ENCODE data around the gene ATP5PO.
"Not testable (repeated sequence)": the region's sequence is repeated elsewhere in the genome, so short reads cannot be mapped to it uniquely, and the experiment has no call there.

ATP5PO gene

GRCh38 chr21:33940881-33941245, 25.3 kb upstream of the ATP5PO start:
- no peak for DNase-seq (ENCODE audit: low spot score)

GRCh38 chr21:33940164-33940880, 24.7 kb upstream of the ATP5PO start:
- DNase-seq (ENCODE audit: low spot score), result no peak

GRCh38 chr21:33939226-33939625, 23.6 kb upstream of the ATP5PO start:
- no peak for DNase-seq (ENCODE audit: low spot score)

- no peak for DNase-seq (ENCODE audit: low spot score)
Measured at GRCh38 chr21:33938381-33938780, 22.8 kb upstream of the ATP5PO start.

GRCh38 chr21:33937931-33938339, 22.3 kb upstream of the ATP5PO start:
- DNase-seq (ENCODE audit: low spot score), result no peak

- no peak for DNase-seq (ENCODE audit: low spot score)
Measured at GRCh38 chr21:33937146-33937545, 21.5 kb upstream of the ATP5PO start.

GRCh38 chr21:33936301-33937038, 20.9 kb upstream of the ATP5PO start:
- DNase-seq (ENCODE audit: low spot score), result no peak

GRCh38 chr21:33932731-33933130, 17.1 kb upstream of the ATP5PO start:
- no peak for DNase-seq (ENCODE audit: low spot score)

GRCh38 chr21:33931799-33932390, 16.3 kb upstream of the ATP5PO start:
- no peak for DNase-seq (ENCODE audit: low spot score)

- DNase-seq (ENCODE audit: low spot score), result not testable (repeated sequence)
Measured at GRCh38 chr21:33931052-33931798, 15.6 kb upstream of the ATP5PO start.

- DNase-seq (ENCODE audit: low spot score), result not testable (repeated sequence)
Measured at GRCh38 chr21:33926248-33926647, 10.6 kb upstream of the ATP5PO start.

GRCh38 chr21:33924766-33925100, 9.1 kb upstream of the ATP5PO start:
- DNase-seq (ENCODE audit: low spot score), result no peak

- DNase-seq (ENCODE audit: low spot score), result peak; percentile 93
Measured at GRCh38 chr21:33924079-33924765, 8.6 kb upstream of the ATP5PO start.

- DNase-seq (ENCODE audit: low spot score), result no peak
Measured at GRCh38 chr21:33917421-33917820, 1.8 kb upstream of the ATP5PO start.

GRCh38 chr21:33916200-33916567, 580 bp upstream of the ATP5PO start:
- DNase-seq (ENCODE audit: low spot score), result no peak

- DNase-seq (ENCODE audit: low spot score), result no peak
Measured at GRCh38 chr21:33914188-33914587, 1.4 kb downstream of the ATP5PO start.

GRCh38 chr21:33909756-33910155, 5.8 kb downstream of the ATP5PO start:
- DNase-seq (ENCODE audit: low spot score), result no peak

- no peak for DNase-seq (ENCODE audit: low spot score)
Measured at GRCh38 chr21:33908760-33909159, 6.8 kb downstream of the ATP5PO start.

- no peak for DNase-seq (ENCODE audit: low spot score)
Measured at GRCh38 chr21:33904041-33904440, 11.6 kb downstream of the ATP5PO start.

GRCh38 chr21:33902349-33902748, 13.3 kb downstream of the ATP5PO start:
- peak; percentile 23 for DNase-seq (ENCODE audit: low spot score)

GRCh38 chr21:33901412-33902288, 14.0 kb downstream of the ATP5PO start:
- DNase-seq (ENCODE audit: low spot score), result peak; percentile 77

Data from cerebellar cortex (tissue), 1 donor.